ENCODE measurements around the gene CRK.

Gene CRK

GRCh38 chr17:1414001-1414574, 41.9 kb downstream of the CRK start:
- Histone ChIP-seq H3K4me1 (no peaks in the 10 kb centered on the region), H3K27me3 (no peaks in the 10 kb centered on the region), H3K4me3 (ENCODE audit: low read depth, low read length) (no peak overlapping the region), H3K9me3 (no peaks in the 10 kb centered on the region), H3K36me3 (no peaks in the 10 kb centered on the region)
- no peak for DNase-seq
- TF ChIP-seq CTCF (IDR thresholded peaks at IDR 0.05; ENCODE audit: low read depth, low read length): no peak

DNA sequence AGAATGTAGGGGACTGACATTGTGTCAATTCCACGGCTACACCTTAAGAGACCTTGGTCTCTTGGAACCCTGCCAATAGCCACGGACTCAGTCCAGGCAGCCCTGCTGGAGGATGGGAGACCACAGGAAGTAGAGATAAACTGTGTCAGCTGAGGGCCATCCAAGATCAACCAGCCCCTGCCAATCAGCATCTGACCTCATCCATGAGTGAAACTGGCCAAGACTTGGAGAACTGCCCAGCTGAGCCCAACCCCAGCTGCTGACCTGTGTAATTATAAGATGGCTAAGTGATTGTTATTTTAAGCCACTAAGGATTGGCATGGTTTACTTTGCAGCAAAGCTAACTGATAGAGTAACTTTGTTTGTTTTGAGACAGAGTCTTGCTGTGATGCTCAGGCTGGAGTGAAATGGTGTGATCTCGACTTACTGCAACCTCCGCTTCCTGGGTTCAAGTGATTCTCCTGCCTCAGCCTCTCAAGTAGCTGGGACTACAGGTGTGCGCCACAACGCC, 42.7 kb downstream of the CRK start:
- H3K4me1 ChIP-seq: no peaks in the 10 kb centered on the region
- H3K4me3 ChIP-seq (ENCODE audit: low read depth, low read length): no peak overlapping the region
- H3K27me3 ChIP-seq: no peaks in the 10 kb centered on the region
- TF ChIP-seq CTCF (IDR thresholded peaks at IDR 0.05; ENCODE audit: low read depth, low read length): no peak
- H3K9me3 ChIP-seq: no peaks in the 10 kb centered on the region
- peak; percentile 30 for DNase-seq
- no peaks in the 10 kb centered on the region for H3K36me3 ChIP-seq

- Histone ChIP-seq H3K4me1 (no peaks in the 10 kb centered on the region), H3K36me3 (no peaks in the 10 kb centered on the region), H3K4me3 (ENCODE audit: low read depth, low read length) (no peak overlapping the region), H3K27me3 (no peaks in the 10 kb centered on the region), H3K9me3 (no peaks in the 10 kb centered on the region)
- no peak for DNase-seq
- no peak for TF ChIP-seq CTCF (IDR thresholded peaks at IDR 0.05; ENCODE audit: low read depth, low read length)
Observed at GRCh38 chr17:1412185-1413110, 43.6 kb downstream of the CRK start.

GRCh38 chr17:1402262-1402586, 53.8 kb downstream of the CRK start:
- Histone ChIP-seq H3K4me3 (ENCODE audit: low read depth, low read length) (no peak overlapping the region), H3K9me3 (no peaks in the 10 kb centered on the region), H3K36me3 (no peaks in the 10 kb centered on the region), H3K4me1 (no peaks in the 10 kb centered on the region), H3K27me3 (no peaks in the 10 kb centered on the region)
- no peak for TF ChIP-seq CTCF (IDR thresholded peaks at IDR 0.05; ENCODE audit: low read depth, low read length)
- DNase-seq: no peak

DNA sequence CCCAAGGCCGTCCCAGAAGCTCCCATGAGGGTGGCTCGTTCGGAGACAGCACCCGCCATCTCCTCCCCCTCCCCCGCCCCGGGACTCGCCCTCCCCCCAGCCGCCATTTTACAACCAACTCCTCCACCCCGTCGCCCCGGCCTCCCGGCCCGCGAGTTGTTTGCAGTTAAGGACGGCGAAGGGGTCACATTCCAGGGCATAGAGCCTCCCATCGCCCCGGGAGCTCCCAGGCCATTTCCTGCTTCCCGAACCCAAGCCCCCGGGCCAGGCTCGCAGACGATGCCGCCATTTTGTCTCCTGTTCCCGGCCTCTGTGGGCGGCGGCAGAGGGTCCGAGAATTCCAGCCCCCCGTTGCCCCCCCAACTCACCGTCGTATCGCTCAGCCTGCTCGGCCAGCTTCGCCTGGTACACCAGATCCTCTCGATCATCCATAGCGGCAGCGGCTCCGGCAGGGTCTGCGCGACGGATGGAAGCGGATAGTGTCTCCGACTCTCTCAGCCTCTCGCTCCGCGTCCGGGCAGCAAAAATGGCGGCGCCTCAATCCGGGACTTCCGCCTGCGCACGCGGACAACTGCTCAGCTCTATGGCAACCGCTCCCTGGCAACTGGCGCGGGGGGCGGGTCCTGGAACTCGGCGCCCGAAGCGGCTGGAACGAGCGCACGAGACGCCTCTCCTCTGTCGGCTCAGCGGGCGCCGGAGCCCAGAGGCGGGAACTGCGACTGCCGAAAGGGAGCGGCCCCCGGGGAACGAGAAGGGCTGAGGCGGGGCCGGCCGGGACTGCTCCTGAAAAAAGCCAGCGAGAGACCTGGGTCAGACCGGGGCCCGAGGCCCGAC, 56.1 kb downstream of the CRK start, which contains the start of gene YWHAE:
TSS of gene YWHAE (minus strand) at position 544 of the 834 bp plus-strand sequence. CDS start at position 432, 112 bp downstream.
- Histone ChIP-seq H3K27me3 (no peaks in the 10 kb centered on the region), H3K36me3 (peaks cover 9% of the 10 kb centered on the region), H3K9me3 (no peaks in the 10 kb centered on the region), H3K4me3 (ENCODE audit: low read depth, low read length) (peak within 1 kb of the TSS; percentile 91), H3K4me1 (no peaks in the 10 kb centered on the region)
- no peak for TF ChIP-seq CTCF (IDR thresholded peaks at IDR 0.05; ENCODE audit: low read depth, low read length)
- DNase-seq: peak; percentile 93
